ENCODE data around the gene HTT-AS.
"Not testable (repeated sequence)": the region's sequence is repeated elsewhere in the genome, so short reads cannot be mapped to it uniquely, and the experiment has no call there.

DNA sequence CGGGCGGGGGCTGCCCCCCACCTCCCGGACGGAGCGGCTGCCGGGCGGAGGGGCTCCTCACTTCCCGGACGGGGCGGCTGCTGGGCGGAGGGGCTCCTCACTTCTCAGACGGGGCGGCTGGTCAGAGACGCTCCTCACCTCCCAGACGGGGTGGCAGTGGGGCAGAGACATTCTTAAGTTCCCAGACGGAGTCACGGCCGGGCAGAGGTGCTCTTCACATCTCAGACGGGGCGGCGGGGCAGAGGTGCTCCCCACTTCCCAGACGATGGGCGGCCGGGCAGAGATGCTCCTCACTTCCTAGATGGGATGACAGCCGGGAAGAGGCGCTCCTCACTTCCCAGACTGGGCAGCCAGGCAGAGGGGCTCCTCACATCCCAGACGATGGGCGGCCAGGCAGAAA lies 20.4 kb upstream of the HTT-AS start:
- TF ChIP-seq, protein P1, sequence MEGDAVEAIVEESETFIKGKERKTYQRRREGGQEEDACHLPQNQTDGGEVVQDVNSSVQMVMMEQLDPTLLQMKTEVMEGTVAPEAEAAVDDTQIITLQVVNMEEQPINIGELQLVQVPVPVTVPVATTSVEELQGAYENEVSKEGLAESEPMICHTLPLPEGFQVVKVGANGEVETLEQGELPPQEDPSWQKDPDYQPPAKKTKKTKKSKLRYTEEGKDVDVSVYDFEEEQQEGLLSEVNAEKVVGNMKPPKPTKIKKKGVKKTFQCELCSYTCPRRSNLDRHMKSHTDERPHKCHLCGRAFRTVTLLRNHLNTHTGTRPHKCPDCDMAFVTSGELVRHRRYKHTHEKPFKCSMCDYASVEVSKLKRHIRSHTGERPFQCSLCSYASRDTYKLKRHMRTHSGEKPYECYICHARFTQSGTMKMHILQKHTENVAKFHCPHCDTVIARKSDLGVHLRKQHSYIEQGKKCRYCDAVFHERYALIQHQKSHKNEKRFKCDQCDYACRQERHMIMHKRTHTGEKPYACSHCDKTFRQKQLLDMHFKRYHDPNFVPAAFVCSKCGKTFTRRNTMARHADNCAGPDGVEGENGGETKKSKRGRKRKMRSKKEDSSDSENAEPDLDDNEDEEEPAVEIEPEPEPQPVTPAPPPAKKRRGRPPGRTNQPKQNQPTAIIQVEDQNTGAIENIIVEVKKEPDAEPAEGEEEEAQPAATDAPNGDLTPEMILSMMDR (IDR thresholded peaks at IDR 0.05): not testable (repeated sequence)
- TF ChIP-seq POLR2A (IDR thresholded peaks at IDR 0.05): not testable (repeated sequence)

Measured in esophagus squamous epithelium (tissue), 4 donors.